AG09319 (cell line): ENCODE results near the gene GAGE12J.
"Not testable (repeated sequence)": the region's sequence is repeated elsewhere in the genome, so short reads cannot be mapped to it uniquely, and the experiment has no call there.

Source experiments
- DNase-seq: peaks from one replicate; pipeline ENCODE4 v3.0.0-alpha.2; 2010; ENCODE audit warnings: low read depth; ENCODE audit errors: extremely low read depth

The GAGE12J gene

GRCh38 chrX:49331841-49332240 lies 10.0 kb downstream of the GAGE12J start:
- DNase-seq: not testable (repeated sequence)

- not testable (repeated sequence) for DNase-seq
These were observed 19.6 kb downstream of the GAGE12J start for GRCh38 chrX:49341449-49341848.

- not testable (repeated sequence) for DNase-seq
These were observed 22.8 kb downstream of the GAGE12J start for GRCh38 chrX:49344496-49345175.

- DNase-seq: not testable (repeated sequence)
These were observed 23.6 kb downstream of the GAGE12J start for GRCh38 chrX:49345402-49345801.

- not testable (repeated sequence) for DNase-seq
These were observed 24.3 kb downstream of the GAGE12J start for GRCh38 chrX:49346150-49346549.
